HUES64 (cell line): ENCODE data around the gene POLG2. TPM values are rescaled to one million over a fixed set of nuclear protein-coding genes. Genes with fewer than 3 reads are reported as not detected.

ENCODE experiments used
- H3K27ac ChIP-seq: 2 replicates; pipeline ENCODE4 v1.7.0; 2013; ENCODE audit warnings: low read depth, low read length, inconsistent platforms
- H3K27me3 ChIP-seq: 2 replicates; pipeline ENCODE4 v1.6.1; 2013; ENCODE audit warnings: mild to moderate bottlenecking, low read length; ENCODE audit not compliant: insufficient read depth
- H3K36me3 ChIP-seq: 2 replicates; pipeline ENCODE4 v1.6.1; 2013; ENCODE audit warnings: mild to moderate bottlenecking, low read length; ENCODE audit not compliant: insufficient read depth
- H3K4me1 ChIP-seq: 2 replicates; pipeline ENCODE4 v1.6.1; 2013; ENCODE audit warnings: mild to moderate bottlenecking, low read length, moderate library complexity; ENCODE audit not compliant: insufficient read depth
- H3K4me3 ChIP-seq: 2 replicates; pipeline ENCODE4 v1.5.1; 2013; ENCODE audit warnings: mild to moderate bottlenecking, low read length, moderate library complexity
- H3K9ac ChIP-seq: 2 replicates; pipeline ENCODE4 v1.6.1; 2013; ENCODE audit warnings: mild to moderate bottlenecking, low read depth, low read length
- H3K9me3 ChIP-seq: 2 replicates; pipeline ENCODE4 v1.6.1; 2013; ENCODE audit warnings: low read depth, low read length; ENCODE audit not compliant: insufficient read depth
- WGBS: fragments of 150-250, 120-280 bp; methylation state at CpG from one replicate; pipeline ENCODE4 v1.1.7; 2013; ENCODE audit warnings: missing lambda C conversion rate; 5-methylcytosine and 5-hydroxymethylcytosine counted together
- polyA plus RNA-seq, 2 experiments: library from polyadenylated mRNA; stranded (reverse); fragments of 50-300 nt; gene quantifications; one replicate each; pipeline ENCODE4 v1.2.3, GENCODE V29; 2013

Gene POLG2
- polyA plus RNA-seq (2013, experiment 1 of 2): 17.4 TPM
- polyA plus RNA-seq (2013, experiment 2 of 2): 18.3 TPM

GRCh38 chr17:64496786-64497564 lies at the start of gene POLG2:
POLG2 (minus strand) TSS chr17:64497054; CDS start chr17:64496968, 86 bp downstream.
- H3K4me1 ChIP-seq: peaks cover 16% of the 10 kb centered on the region; the same call in 1 of the 2 replicates
- peaks cover 68% of the 10 kb centered on the region for H3K36me3 ChIP-seq
- peak within 1 kb of the TSS; percentile 86 for H3K4me3 ChIP-seq
- H3K9ac ChIP-seq: peak within 1 kb of the TSS; percentile 86
- H3K9me3 ChIP-seq: peaks cover 2% of the 10 kb centered on the region; the same call in 1 of the 2 replicates
- under 1% methylated on average over 50 of the region's 50 CpGs for WGBS
- peak within 1 kb of the TSS; percentile 95 for H3K27ac ChIP-seq
- no peaks in the 10 kb centered on the region for H3K27me3 ChIP-seq

GRCh38 chr17:64544742-64545141 lies 47.9 kb upstream of the POLG2 start:
- Histone ChIP-seq H3K9ac (no peak overlapping the region), H3K36me3 (peaks cover 44% of the 10 kb centered on the region), H3K4me1 (peaks cover 14% of the 10 kb centered on the region), H3K27me3 (no peaks in the 10 kb centered on the region), H3K9me3 (no peaks in the 10 kb centered on the region), H3K4me3 (no peak overlapping the region), H3K27ac (no peak overlapping the region)
- WGBS: no CpG with 5 or more reads among the region's 2 CpGs

- H3K27ac ChIP-seq: no peak overlapping the region
- H3K4me1 ChIP-seq: no peaks in the 10 kb centered on the region
- H3K27me3 ChIP-seq: no peaks in the 10 kb centered on the region
- WGBS: 89% methylated on average over 4 of the region's 5 CpGs
- no peak overlapping the region for H3K4me3 ChIP-seq
- H3K36me3 ChIP-seq: peaks cover 58% of the 10 kb centered on the region
- H3K9ac ChIP-seq: no peak overlapping the region
- H3K9me3 ChIP-seq: no peaks in the 10 kb centered on the region
Observed at GRCh38 chr17:64540118-64540776, 43.4 kb upstream of the POLG2 start.

- H3K4me3 ChIP-seq: no peak overlapping the region
- peaks cover 63% of the 10 kb centered on the region for H3K36me3 ChIP-seq
- H3K9ac ChIP-seq: no peak overlapping the region
Observed at GRCh38 chr17:64538508-64539130, 41.8 kb upstream of the POLG2 start.

GRCh38 chr17:64537488-64537887 lies 40.6 kb upstream of the POLG2 start:
- WGBS: 98% methylated on average over 4 of the region's 5 CpGs
- Histone ChIP-seq H3K4me1 (no peaks in the 10 kb centered on the region), H3K4me3 (no peak overlapping the region), H3K9ac (no peak overlapping the region), H3K27ac (no peak overlapping the region), H3K36me3 (peaks cover 74% of the 10 kb centered on the region), H3K27me3 (no peaks in the 10 kb centered on the region), H3K9me3 (no peaks in the 10 kb centered on the region)

More at GRCh38 chr17:64538508-64539130, 41.8 kb upstream of the POLG2 start:
- 92% methylated on average over 7 of the region's 7 CpGs for WGBS
- Histone ChIP-seq H3K27ac (no peak overlapping the region), H3K9me3 (no peaks in the 10 kb centered on the region), H3K27me3 (no peaks in the 10 kb centered on the region), H3K4me1 (no peaks in the 10 kb centered on the region)

GRCh38 chr17:64536913-64537312 lies 40.1 kb upstream of the POLG2 start:
- Histone ChIP-seq H3K36me3 (peaks cover 80% of the 10 kb centered on the region), H3K27ac (no peak overlapping the region), H3K9me3 (no peaks in the 10 kb centered on the region), H3K9ac (no peak overlapping the region), H3K27me3 (no peaks in the 10 kb centered on the region), H3K4me1 (no peaks in the 10 kb centered on the region), H3K4me3 (no peak overlapping the region)
- 94% methylated on average over 2 of the region's 2 CpGs for WGBS

GRCh38 chr17:64535357-64535756 lies 38.5 kb upstream of the POLG2 start:
- Histone ChIP-seq H3K27ac (no peak overlapping the region), H3K27me3 (no peaks in the 10 kb centered on the region), H3K4me3 (no peak overlapping the region), H3K9ac (no peak overlapping the region), H3K4me1 (no peaks in the 10 kb centered on the region), H3K36me3 (peaks cover 95% of the 10 kb centered on the region), H3K9me3 (no peaks in the 10 kb centered on the region)
- WGBS: 95% methylated on average over 5 of the region's 6 CpGs

GRCh38 chr17:64534187-64534586 lies 37.3 kb upstream of the POLG2 start:
- Histone ChIP-seq H3K27ac (no peak overlapping the region), H3K4me1 (no peaks in the 10 kb centered on the region), H3K9ac (no peak overlapping the region), H3K36me3 (peaks cover 97% of the 10 kb centered on the region), H3K9me3 (no peaks in the 10 kb centered on the region), H3K4me3 (no peak overlapping the region), H3K27me3 (no peaks in the 10 kb centered on the region)
- WGBS: 93% methylated on average over 3 of the region's 3 CpGs

GRCh38 chr17:64533784-64534183 lies 36.9 kb upstream of the POLG2 start:
- 96% methylated on average over 2 of the region's 2 CpGs for WGBS
- H3K27me3 ChIP-seq: no peaks in the 10 kb centered on the region
- H3K36me3 ChIP-seq: peaks cover 98% of the 10 kb centered on the region
- no peak overlapping the region for H3K9ac ChIP-seq
- H3K4me3 ChIP-seq: no peak overlapping the region
- no peaks in the 10 kb centered on the region for H3K4me1 ChIP-seq
- no peaks in the 10 kb centered on the region for H3K9me3 ChIP-seq
- H3K27ac ChIP-seq: no peak overlapping the region

- Histone ChIP-seq H3K27me3 (no peaks in the 10 kb centered on the region), H3K4me1 (no peaks in the 10 kb centered on the region), H3K4me3 (no peak overlapping the region), H3K9me3 (no peaks in the 10 kb centered on the region), H3K36me3 (peaks cover 100% of the 10 kb centered on the region), H3K9ac (no peak overlapping the region), H3K27ac (no peak overlapping the region)
- WGBS: 96% methylated on average over 5 of the region's 5 CpGs
Observed at GRCh38 chr17:64532409-64532808, 35.6 kb upstream of the POLG2 start.

- H3K4me3 ChIP-seq: no peak overlapping the region
- 96% methylated on average over 5 of the region's 5 CpGs for WGBS
- no peaks in the 10 kb centered on the region for H3K4me1 ChIP-seq
- no peak overlapping the region for H3K27ac ChIP-seq
- no peak overlapping the region for H3K9ac ChIP-seq
- no peaks in the 10 kb centered on the region for H3K9me3 ChIP-seq
- H3K27me3 ChIP-seq: no peaks in the 10 kb centered on the region
- H3K36me3 ChIP-seq: peaks cover 100% of the 10 kb centered on the region
Observed at GRCh38 chr17:64531955-64532371, 35.1 kb upstream of the POLG2 start.
